Measurements from ENCODE around the gene NRCAM. TPM values are rescaled to one million over a fixed set of nuclear protein-coding genes. Genes with fewer than 3 reads are reported as not detected.

NRCAM gene
- total RNA-seq, 2 experiments from 2014 or later = 3.4 to 7.0 TPM

GRCh38 chr7:108313086-108313485 lies 143.2 kb downstream of the NRCAM start:
- ChIA-PET CTCF (no interaction called here), POLR2A (no interaction called here)

DNA sequence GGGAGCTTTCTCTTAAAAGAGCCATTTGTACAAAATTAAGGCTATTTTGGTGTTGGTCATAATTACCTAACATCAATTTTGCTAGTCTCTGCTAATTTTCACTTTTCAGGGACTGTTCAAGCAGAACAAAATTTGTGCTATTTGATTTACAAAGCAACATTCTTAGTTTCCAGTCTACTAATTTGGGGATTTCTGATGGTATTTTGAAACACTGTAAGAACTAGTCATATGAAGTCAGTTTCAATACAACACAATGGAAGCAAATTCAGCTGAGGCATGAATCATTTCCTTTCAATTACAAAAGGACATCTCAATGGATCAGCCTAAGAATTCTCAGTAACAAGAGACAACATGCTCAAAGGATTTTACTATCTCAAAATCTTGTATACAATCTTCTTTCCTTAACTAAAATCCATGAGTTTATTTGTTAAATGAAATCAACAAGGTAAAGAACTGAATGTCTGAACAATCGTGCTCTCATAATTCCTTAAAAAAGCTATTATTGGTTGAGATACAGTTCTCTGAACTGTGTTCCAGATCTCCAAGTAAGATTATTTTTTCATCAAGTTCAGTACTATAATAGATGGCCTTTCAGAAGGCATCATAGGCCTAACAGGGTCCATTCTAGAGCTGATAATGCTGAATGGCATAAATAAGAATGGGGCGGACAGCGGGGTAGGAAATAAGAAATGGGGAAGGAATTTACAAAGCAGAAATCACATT lies 144.6 kb downstream of the NRCAM start:
- CTCF ChIA-PET = no interaction called here
- no peaks in the 10 kb centered on the region for H3K4me1 Mint-ChIP-seq (ENCODE audit: low read depth)
- H3K4me1 ChIP-seq (ENCODE audit: insufficient read depth, low read length) = no peaks in the 10 kb centered on the region

More at GRCh38 chr7:108313086-108313485, 143.2 kb downstream of the NRCAM start:
- Mint-ChIP-seq H3K27me3 (no peaks in the 10 kb centered on the region), H3K36me3 (ENCODE audit: low read depth) (no peaks in the 10 kb centered on the region), H3K27ac (no peak overlapping the region), H3K4me1 (ENCODE audit: low read depth) (no peaks in the 10 kb centered on the region), H3K9me3 (no peaks in the 10 kb centered on the region), H3K4me3 (no peak overlapping the region)
- Histone ChIP-seq H3K36me3 (ENCODE audit: insufficient read depth, low read length) (no peaks in the 10 kb centered on the region), H3K27me3 (ENCODE audit: control insufficient read depth in 1 of 2, insufficient read depth in 2 of 2, low read length in 2 of 2) (no peaks in the 10 kb centered on the region), H3K9me3 (ENCODE audit: control insufficient read depth in 1 of 2, insufficient read depth in 1 of 2, low read length in 2 of 2) (peaks cover 0 to 5% of the 10 kb centered on the region in 2 experiments), H3K27ac (ENCODE audit: low read depth in 1 of 2, low read length in 2 of 2) (no peak overlapping the region), H3K4me1 (ENCODE audit: insufficient read depth, low read length) (no peaks in the 10 kb centered on the region), H3K4me3 (ENCODE audit: low read length) (no peak overlapping the region)
- intact Hi-C loops (cut with DNase I, micrococcal nuclease) = no loop called here
- ATAC-seq (ENCODE audit: poor library complexity) = no peak
- no peak for TF ChIP-seq CTCF (IDR thresholded peaks at IDR 0.05)
- no peak for DNase-seq

GRCh38 chr7:108310351-108310750 lies 145.9 kb downstream of the NRCAM start:
- DNase-seq (no peak), ATAC-seq (ENCODE audit: poor library complexity) (no peak)
- Histone ChIP-seq H3K27me3 (ENCODE audit: control insufficient read depth in 1 of 2, insufficient read depth in 2 of 2, low read length in 2 of 2) (no peaks in the 10 kb centered on the region), H3K36me3 (ENCODE audit: insufficient read depth, low read length) (no peaks in the 10 kb centered on the region), H3K27ac (ENCODE audit: low read depth in 1 of 2, low read length in 2 of 2) (no peak overlapping the region), H3K4me3 (ENCODE audit: low read length) (no peak overlapping the region), H3K4me1 (ENCODE audit: insufficient read depth, low read length) (no peaks in the 10 kb centered on the region), H3K9me3 (ENCODE audit: control insufficient read depth in 1 of 2, insufficient read depth in 1 of 2, low read length in 2 of 2) (no peaks in the 10 kb centered on the region)
- Mint-ChIP-seq H3K27me3 (peaks cover 3% of the 10 kb centered on the region), H3K9me3 (no peaks in the 10 kb centered on the region), H3K4me3 (no peak overlapping the region), H3K27ac (no peak overlapping the region), H3K4me1 (ENCODE audit: low read depth) (no peaks in the 10 kb centered on the region), H3K36me3 (ENCODE audit: low read depth) (no peaks in the 10 kb centered on the region)
- TF ChIP-seq CTCF (IDR thresholded peaks at IDR 0.05) = no peak
- POLR2A ChIA-PET = no interaction called here
- intact Hi-C loops (cut with DNase I, micrococcal nuclease) = no loop called here
- CTCF ChIA-PET = no interaction called here

More for the DNA sequence above, 144.6 kb downstream of the NRCAM start:
- Mint-ChIP-seq H3K4me3 (no peak overlapping the region), H3K27me3 (no peaks in the 10 kb centered on the region), H3K9me3 (no peaks in the 10 kb centered on the region), H3K27ac (no peak overlapping the region), H3K36me3 (ENCODE audit: low read depth) (no peaks in the 10 kb centered on the region)
- no peak overlapping the region for H3K27ac ChIP-seq (ENCODE audit: low read depth in 1 of 2, low read length in 2 of 2)
- ATAC-seq (ENCODE audit: poor library complexity) (no peak), DNase-seq (no peak)
- POLR2A ChIA-PET = no interaction called here
- H3K4me3 ChIP-seq (ENCODE audit: low read length) = no peak overlapping the region
- no peak for TF ChIP-seq CTCF (IDR thresholded peaks at IDR 0.05)
- no peaks in the 10 kb centered on the region for H3K36me3 ChIP-seq (ENCODE audit: insufficient read depth, low read length)
- H3K9me3 ChIP-seq (ENCODE audit: control insufficient read depth in 1 of 2, insufficient read depth in 1 of 2, low read length in 2 of 2) = peaks cover 0 to 5% of the 10 kb centered on the region in 2 experiments
- H3K27me3 ChIP-seq (ENCODE audit: control insufficient read depth in 1 of 2, insufficient read depth in 2 of 2, low read length in 2 of 2) = no peaks in the 10 kb centered on the region
- intact Hi-C loops (cut with DNase I, micrococcal nuclease) = no loop called here
